ENCODE results near the gene MMP23B.
"Not testable (repeated sequence)": the region's sequence is repeated elsewhere in the genome, so short reads cannot be mapped to it uniquely, and the experiment has no call there.

Gene MMP23B

GRCh38 chr1:1634613-1635012 lies 2.6 kb downstream of the MMP23B start:
- not testable (repeated sequence) for H3K36me3 ChIP-seq (ENCODE audit: control insufficient read depth, insufficient read depth, low read length); H3K4me1 ChIP-seq (ENCODE audit: control insufficient read depth, insufficient read depth, low read length); H3K4me3 ChIP-seq (ENCODE audit: insufficient read depth, low read depth, low read length); H3K9me3 ChIP-seq (ENCODE audit: control insufficient read depth, low read length); H3K27ac ChIP-seq (ENCODE audit: insufficient read depth, low read depth, low read length, poor library complexity, severe bottlenecking)
- 92 to 96% methylated on average over 9 of the region's 13 CpGs for WGBS, 2 experiments
- peaks cover 24% of the 10 kb centered on the region for H3K27me3 ChIP-seq (ENCODE audit: control insufficient read depth, insufficient read depth, low read length, poor library complexity, severe bottlenecking)

GRCh38 chr1:1636621-1637478 lies 4.9 kb downstream of the MMP23B start:
- 96% methylated on average over 37 of the region's 37 CpGs for WGBS, 2 experiments
- not testable (repeated sequence) for H3K27ac ChIP-seq (ENCODE audit: insufficient read depth, low read depth, low read length, poor library complexity, severe bottlenecking); H3K4me3 ChIP-seq (ENCODE audit: insufficient read depth, low read depth, low read length)

DNA sequence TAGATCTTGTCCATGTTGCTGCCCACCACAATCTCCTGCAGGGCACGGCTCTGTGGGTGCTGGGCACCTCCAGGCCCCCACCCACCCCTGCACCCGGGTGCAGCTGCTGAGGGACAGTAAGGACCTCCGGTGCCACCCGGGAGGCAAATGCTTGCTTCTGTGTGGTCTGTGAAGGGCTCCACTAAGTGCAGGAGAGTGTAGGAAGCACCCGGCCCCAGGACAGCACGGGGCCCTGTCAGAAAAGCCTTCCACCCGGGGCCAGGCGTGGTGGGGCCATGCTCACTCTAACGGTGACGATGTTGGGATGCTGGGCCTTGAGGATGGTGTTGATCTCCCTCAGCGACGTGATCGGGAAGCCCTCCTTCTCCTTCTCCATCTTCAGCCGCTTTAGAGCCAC lies 5.5 kb downstream of the MMP23B start:
- WGBS, 2 experiments, result 95 to 96% methylated on average over 13 of the region's 14 CpGs
- H3K27me3 ChIP-seq (ENCODE audit: control insufficient read depth, insufficient read depth, low read length, poor library complexity, severe bottlenecking); H3K27ac ChIP-seq (ENCODE audit: insufficient read depth, low read depth, low read length, poor library complexity, severe bottlenecking); H3K9me3 ChIP-seq (ENCODE audit: control insufficient read depth, low read length); H3K36me3 ChIP-seq (ENCODE audit: control insufficient read depth, insufficient read depth, low read length); H3K4me1 ChIP-seq (ENCODE audit: control insufficient read depth, insufficient read depth, low read length); H3K4me3 ChIP-seq (ENCODE audit: insufficient read depth, low read depth, low read length): not testable (repeated sequence)

More at GRCh38 chr1:1636621-1637478, 4.9 kb downstream of the MMP23B start:
- H3K9me3 ChIP-seq (ENCODE audit: control insufficient read depth, low read length); H3K27me3 ChIP-seq (ENCODE audit: control insufficient read depth, insufficient read depth, low read length, poor library complexity, severe bottlenecking); H3K4me1 ChIP-seq (ENCODE audit: control insufficient read depth, insufficient read depth, low read length); H3K36me3 ChIP-seq (ENCODE audit: control insufficient read depth, insufficient read depth, low read length): not testable (repeated sequence)

DNA sequence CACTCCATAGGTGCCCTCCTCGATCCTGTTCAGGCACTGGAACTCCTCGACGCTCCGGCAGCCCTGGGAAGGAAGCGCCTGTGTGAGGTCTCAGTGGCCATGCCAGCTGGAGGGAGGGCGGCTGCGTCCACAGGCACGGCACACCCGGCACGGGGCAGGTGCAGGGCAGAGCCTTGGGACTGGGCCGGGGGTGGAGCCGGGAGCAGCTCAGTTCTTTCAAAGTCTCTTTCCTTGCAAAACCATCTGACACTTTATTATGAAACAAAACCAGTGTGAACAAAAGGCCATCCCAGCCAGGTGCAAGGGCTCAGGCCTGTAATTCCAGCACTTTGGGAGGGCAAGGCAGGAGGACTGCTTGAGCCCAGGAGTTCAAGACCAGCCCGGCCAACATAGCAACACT lies 6.6 kb downstream of the MMP23B start:
- 90 to 91% methylated on average over 8 to 9 of the region's 13 CpGs for WGBS, 2 experiments
- not testable (repeated sequence) for H3K27ac ChIP-seq (ENCODE audit: insufficient read depth, low read depth, low read length, poor library complexity, severe bottlenecking); H3K4me3 ChIP-seq (ENCODE audit: insufficient read depth, low read depth, low read length); H3K27me3 ChIP-seq (ENCODE audit: control insufficient read depth, insufficient read depth, low read length, poor library complexity, severe bottlenecking); H3K9me3 ChIP-seq (ENCODE audit: control insufficient read depth, low read length); H3K36me3 ChIP-seq (ENCODE audit: control insufficient read depth, insufficient read depth, low read length); H3K4me1 ChIP-seq (ENCODE audit: control insufficient read depth, insufficient read depth, low read length)

DNA sequence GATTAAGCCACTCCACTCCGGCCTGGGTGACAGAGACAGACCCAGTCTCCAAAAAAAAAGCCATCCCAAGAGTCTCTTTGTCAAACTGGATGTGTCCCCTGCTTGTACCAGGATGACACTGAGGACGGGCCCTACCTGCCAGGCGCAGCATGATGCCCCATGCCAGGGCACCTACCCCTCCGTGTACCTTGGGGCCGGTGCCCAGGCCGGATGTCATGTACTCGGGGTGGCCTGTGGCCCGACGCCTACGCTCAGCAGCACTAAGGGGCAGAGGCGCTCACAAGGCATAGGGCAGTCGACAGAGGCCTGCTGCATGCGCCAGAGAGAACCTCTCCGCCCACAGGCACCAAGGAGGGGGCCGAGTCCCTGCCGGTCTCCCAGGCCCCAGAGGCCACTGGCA lies 7.4 kb downstream of the MMP23B start:
- WGBS, 2 experiments, result 95 to 97% methylated on average over 16 of the region's 16 CpGs
- H3K27me3 ChIP-seq (ENCODE audit: control insufficient read depth, insufficient read depth, low read length, poor library complexity, severe bottlenecking); H3K27ac ChIP-seq (ENCODE audit: insufficient read depth, low read depth, low read length, poor library complexity, severe bottlenecking): not testable (repeated sequence)

GRCh38 chr1:1640081-1640480 lies 8.1 kb downstream of the MMP23B start:
- H3K4me3 ChIP-seq (ENCODE audit: insufficient read depth, low read depth, low read length); H3K4me1 ChIP-seq (ENCODE audit: control insufficient read depth, insufficient read depth, low read length); H3K27ac ChIP-seq (ENCODE audit: insufficient read depth, low read depth, low read length, poor library complexity, severe bottlenecking); H3K36me3 ChIP-seq (ENCODE audit: control insufficient read depth, insufficient read depth, low read length); H3K27me3 ChIP-seq (ENCODE audit: control insufficient read depth, insufficient read depth, low read length, poor library complexity, severe bottlenecking); H3K9me3 ChIP-seq (ENCODE audit: control insufficient read depth, low read length): not testable (repeated sequence)
- WGBS, 2 experiments, result 82 to 94% methylated on average over 5 to 12 of the region's 25 CpGs

More for the DNA sequence above, 7.4 kb downstream of the MMP23B start:
- not testable (repeated sequence) for H3K36me3 ChIP-seq (ENCODE audit: control insufficient read depth, insufficient read depth, low read length); H3K4me1 ChIP-seq (ENCODE audit: control insufficient read depth, insufficient read depth, low read length); H3K4me3 ChIP-seq (ENCODE audit: insufficient read depth, low read depth, low read length); H3K9me3 ChIP-seq (ENCODE audit: control insufficient read depth, low read length)

GRCh38 chr1:1640711-1641461 lies 8.9 kb downstream of the MMP23B start:
- WGBS, 2 experiments, result 92 to 95% methylated on average over 19 to 30 of the region's 38 CpGs
- H3K9me3 ChIP-seq (ENCODE audit: control insufficient read depth, low read length); H3K27ac ChIP-seq (ENCODE audit: insufficient read depth, low read depth, low read length, poor library complexity, severe bottlenecking); H3K27me3 ChIP-seq (ENCODE audit: control insufficient read depth, insufficient read depth, low read length, poor library complexity, severe bottlenecking); H3K36me3 ChIP-seq (ENCODE audit: control insufficient read depth, insufficient read depth, low read length); H3K4me3 ChIP-seq (ENCODE audit: insufficient read depth, low read depth, low read length); H3K4me1 ChIP-seq (ENCODE audit: control insufficient read depth, insufficient read depth, low read length): not testable (repeated sequence)

DNA sequence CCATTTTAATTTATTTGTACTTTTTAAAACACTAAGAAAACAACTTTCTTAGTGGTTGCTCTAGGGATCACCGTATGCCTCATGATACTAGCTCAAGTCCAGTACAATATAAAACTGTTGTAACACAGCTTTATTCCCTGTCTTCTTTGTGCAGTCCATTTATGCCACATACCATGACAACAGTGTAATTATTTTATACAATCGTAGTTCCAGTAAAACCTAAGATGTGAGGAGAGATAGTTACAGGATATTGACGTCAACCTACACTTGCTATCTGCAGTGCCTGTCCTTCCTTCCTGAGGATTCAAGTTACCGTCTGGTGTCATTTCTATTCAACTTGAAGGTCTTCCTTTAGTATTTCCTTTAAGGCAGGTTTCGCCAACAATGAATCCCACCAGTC lies 14.4 kb downstream of the MMP23B start:
- H3K27ac ChIP-seq (ENCODE audit: insufficient read depth, low read depth, low read length, poor library complexity, severe bottlenecking); H3K4me1 ChIP-seq (ENCODE audit: control insufficient read depth, insufficient read depth, low read length); H3K4me3 ChIP-seq (ENCODE audit: insufficient read depth, low read depth, low read length); H3K27me3 ChIP-seq (ENCODE audit: control insufficient read depth, insufficient read depth, low read length, poor library complexity, severe bottlenecking); H3K9me3 ChIP-seq (ENCODE audit: control insufficient read depth, low read length): not testable (repeated sequence)
- 68 to 88% methylated on average over 2 to 4 of the region's 5 CpGs for WGBS, 2 experiments
- peaks cover 20% of the 10 kb centered on the region for H3K36me3 ChIP-seq (ENCODE audit: control insufficient read depth, insufficient read depth, low read length)

GRCh38 chr1:1647567-1648241 lies 15.7 kb downstream of the MMP23B start:
- H3K9me3 ChIP-seq (ENCODE audit: control insufficient read depth, low read length); H3K4me3 ChIP-seq (ENCODE audit: insufficient read depth, low read depth, low read length); H3K27me3 ChIP-seq (ENCODE audit: control insufficient read depth, insufficient read depth, low read length, poor library complexity, severe bottlenecking); H3K27ac ChIP-seq (ENCODE audit: insufficient read depth, low read depth, low read length, poor library complexity, severe bottlenecking); H3K4me1 ChIP-seq (ENCODE audit: control insufficient read depth, insufficient read depth, low read length): not testable (repeated sequence)
- peaks cover 33% of the 10 kb centered on the region for H3K36me3 ChIP-seq (ENCODE audit: control insufficient read depth, insufficient read depth, low read length)
- 93 to 96% methylated on average over 17 of the region's 17 CpGs for WGBS, 2 experiments

DNA sequence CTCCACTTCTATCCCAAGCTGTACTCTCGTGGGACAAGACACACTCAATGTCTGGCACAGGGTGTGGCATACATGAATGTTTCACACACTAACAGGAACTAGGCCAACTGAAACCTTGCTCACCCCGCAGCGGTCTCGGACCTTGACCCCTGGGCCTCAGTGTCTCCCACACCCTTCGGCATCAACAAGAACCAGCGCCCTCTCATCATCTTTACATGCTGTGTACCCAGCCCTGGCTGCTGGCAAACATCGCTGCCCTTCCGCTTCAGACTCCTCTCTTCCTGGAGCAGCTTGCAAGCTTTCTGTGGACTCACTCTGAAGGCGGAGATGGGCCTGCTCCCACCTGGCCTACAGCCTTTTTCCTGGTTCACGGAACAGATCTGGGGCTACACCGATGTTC lies 16.3 kb downstream of the MMP23B start:
- WGBS, 2 experiments, result 92 to 94% methylated on average over 11 of the region's 11 CpGs
- not testable (repeated sequence) for H3K9me3 ChIP-seq (ENCODE audit: control insufficient read depth, low read length); H3K4me3 ChIP-seq (ENCODE audit: insufficient read depth, low read depth, low read length); H3K27ac ChIP-seq (ENCODE audit: insufficient read depth, low read depth, low read length, poor library complexity, severe bottlenecking); H3K27me3 ChIP-seq (ENCODE audit: control insufficient read depth, insufficient read depth, low read length, poor library complexity, severe bottlenecking); H3K4me1 ChIP-seq (ENCODE audit: control insufficient read depth, insufficient read depth, low read length)
- H3K36me3 ChIP-seq (ENCODE audit: control insufficient read depth, insufficient read depth, low read length), result peaks cover 33% of the 10 kb centered on the region

Data from ectodermal cell (in vitro differentiated cells).